ENCODE measurements around the gene SLC52A1. TPM values are rescaled to one million over a fixed set of nuclear protein-coding genes. Genes with fewer than 3 reads are reported as not detected.

The SLC52A1 gene
- total and polyA plus RNA-seq, 2 experiments from 2014 or later: 0.22 TPM; not detected in 1

DNA sequence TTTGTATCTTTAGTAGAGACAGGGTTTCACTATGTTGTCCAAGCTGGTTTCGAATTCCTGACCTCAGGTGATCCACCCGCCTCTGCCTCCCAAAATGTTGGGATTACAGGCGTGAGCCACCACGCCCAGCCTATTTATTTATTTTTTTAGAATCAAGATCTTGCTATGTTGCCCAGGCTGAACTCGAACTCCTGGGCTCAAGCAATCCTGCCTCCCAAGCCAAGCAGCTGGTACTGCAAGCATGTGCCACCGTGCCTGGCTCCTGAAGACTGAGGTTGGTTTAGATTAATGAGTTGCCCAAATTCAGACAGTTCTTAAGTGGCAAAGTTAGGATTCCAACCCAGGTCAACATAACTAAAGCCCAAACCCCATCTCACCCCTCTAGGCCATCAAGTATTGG, 7.9 kb downstream of the SLC52A1 start:
- 72 to 79% methylated on average over 5 to 6 of the region's 6 CpGs for WGBS, 2 experiments (ENCODE audit: low coverage in 1 of 2, low lambda C conversion rate in 2 of 2, missing lambda C conversion rate in 2 of 2)
- Histone ChIP-seq H3K27me3 (replicated peaks; ENCODE audit: insufficient read depth) (no peaks in the 10 kb centered on the region), H3K79me2 (ENCODE audit: insufficient read depth) (no peaks in the 10 kb centered on the region), H2AFZ (no peak overlapping the region), H3K4me2 (ENCODE audit: unreplicated experiment) (no peak overlapping the region), H3K9me2 (ENCODE audit: insufficient read depth) (no peaks in the 10 kb centered on the region), H3F3A (ENCODE audit: insufficient read depth) (peaks cover 31% of the 10 kb centered on the region), H4K20me1 (ENCODE audit: insufficient read depth) (no peaks in the 10 kb centered on the region), H3K36me3 (ENCODE audit: low read depth) (peaks cover 12% of the 10 kb centered on the region; the same call in 1 of the 2 replicates), H3K4me3 (no peak overlapping the region), H3K9ac (no peak overlapping the region), H3K4me1 (ENCODE audit: insufficient read depth) (peaks cover 7% of the 10 kb centered on the region; the same call in 1 of the 2 replicates), H3K9me3 (ENCODE audit: low read depth) (no peaks in the 10 kb centered on the region), H3K27ac (no peak overlapping the region)
- no peak for DNase-seq
- no peak for TF ChIP-seq EZH2 (IDR thresholded peaks at IDR 0.05; ENCODE audit: insufficient read depth, poor library complexity, severe bottlenecking)
- TF ChIP-seq EZH2phosphoT487 (IDR thresholded peaks at IDR 0.05; ENCODE audit: insufficient read depth, low read depth): no peak
- in situ Hi-C loops (cut with MboI): no loop called here

DNA sequence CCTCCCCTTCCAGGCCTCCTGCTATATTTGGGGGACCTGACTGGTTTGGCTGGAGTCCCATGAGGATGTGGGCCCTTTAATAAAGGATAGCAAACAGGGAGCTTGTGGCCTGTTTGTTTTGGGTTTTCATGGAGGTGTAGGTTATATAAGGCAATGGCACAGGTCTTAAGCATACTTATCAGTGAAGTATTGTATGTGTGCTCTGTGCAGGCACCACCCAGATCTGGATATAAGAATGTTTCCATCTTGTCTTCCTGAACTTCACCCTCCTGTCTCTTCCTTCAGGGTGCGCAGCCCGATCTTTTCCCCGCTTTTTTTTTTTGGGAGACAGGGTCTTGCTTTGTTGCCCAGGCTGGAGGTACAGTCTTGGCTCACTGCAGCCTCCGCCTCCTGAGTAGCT, 10.6 kb downstream of the SLC52A1 start:
- Histone ChIP-seq H3K9me3 (ENCODE audit: low read depth) (no peaks in the 10 kb centered on the region), H3K79me2 (ENCODE audit: insufficient read depth) (no peaks in the 10 kb centered on the region), H3K9ac (no peak overlapping the region), H3K27ac (no peak overlapping the region), H3K4me2 (ENCODE audit: unreplicated experiment) (no peak overlapping the region), H4K20me1 (ENCODE audit: insufficient read depth) (no peaks in the 10 kb centered on the region), H3K27me3 (replicated peaks; ENCODE audit: insufficient read depth) (no peaks in the 10 kb centered on the region), H3K4me1 (ENCODE audit: insufficient read depth) (peaks cover 7% of the 10 kb centered on the region; the same call in 1 of the 2 replicates), H2AFZ (no peak overlapping the region), H3F3A (ENCODE audit: insufficient read depth) (peaks cover 25% of the 10 kb centered on the region), H3K9me2 (ENCODE audit: insufficient read depth) (no peaks in the 10 kb centered on the region), H3K36me3 (ENCODE audit: low read depth) (peaks cover 19% of the 10 kb centered on the region; the same call in 1 of the 2 replicates), H3K4me3 (no peak overlapping the region)
- no peak for DNase-seq
- 94 to 96% methylated on average over 4 of the region's 4 CpGs for WGBS, 2 experiments (ENCODE audit: low coverage in 1 of 2, low lambda C conversion rate in 2 of 2, missing lambda C conversion rate in 2 of 2)
- in situ Hi-C loops (cut with MboI): no loop called here
- TF ChIP-seq EZH2 (IDR thresholded peaks at IDR 0.05; ENCODE audit: insufficient read depth, poor library complexity, severe bottlenecking): no peak
- no peak for TF ChIP-seq EZH2phosphoT487 (IDR thresholded peaks at IDR 0.05; ENCODE audit: insufficient read depth, low read depth)

DNA sequence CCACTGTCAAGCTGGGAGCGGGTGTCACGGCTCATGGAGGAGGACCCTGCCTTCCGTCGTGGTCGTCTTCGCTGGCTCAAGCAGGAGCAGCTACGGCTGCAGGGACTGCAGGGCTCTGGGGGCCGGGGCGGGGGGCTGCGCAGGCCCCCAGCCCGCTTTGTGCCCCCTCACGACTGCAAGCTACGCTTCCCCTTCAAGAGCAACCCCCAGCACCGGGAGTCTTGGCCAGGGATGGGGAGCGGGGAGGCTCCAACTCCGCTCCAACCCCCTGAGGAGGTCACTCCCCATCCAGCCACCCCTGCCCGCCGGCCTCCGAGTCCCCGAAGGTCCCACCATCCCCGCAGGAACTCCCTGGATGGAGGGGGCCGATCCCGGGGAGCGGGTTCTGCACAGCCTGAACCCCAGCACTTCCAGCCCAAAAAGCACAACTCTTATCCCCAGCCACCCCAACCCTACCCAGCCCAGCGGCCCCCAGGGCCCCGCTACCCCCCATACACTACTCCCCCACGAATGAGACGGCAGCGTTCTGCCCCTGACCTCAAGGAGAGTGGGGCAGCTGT, 11.6 kb downstream of the SLC52A1 start:
- TF ChIP-seq EZH2 (IDR thresholded peaks at IDR 0.05; ENCODE audit: insufficient read depth, poor library complexity, severe bottlenecking): no peak
- TF ChIP-seq EZH2phosphoT487 (IDR thresholded peaks at IDR 0.05; ENCODE audit: insufficient read depth, low read depth): no peak
- in situ Hi-C loops (cut with MboI): no loop called here
- peaks cover 19% of the 10 kb centered on the region; the same call in 1 of the 2 replicates for H3K36me3 ChIP-seq (ENCODE audit: low read depth)
- no peaks in the 10 kb centered on the region for H3K9me2 ChIP-seq (ENCODE audit: insufficient read depth)
- no peaks in the 10 kb centered on the region for H3K79me2 ChIP-seq (ENCODE audit: insufficient read depth)
- DNase-seq: no peak
- no peaks in the 10 kb centered on the region for H3K9me3 ChIP-seq (ENCODE audit: low read depth)
- no peak overlapping the region for H3K27ac ChIP-seq
- H3K4me3 ChIP-seq: no peak overlapping the region
- no peak overlapping the region for H2AFZ ChIP-seq
- H4K20me1 ChIP-seq (ENCODE audit: insufficient read depth): no peaks in the 10 kb centered on the region
- no peaks in the 10 kb centered on the region for H3K27me3 ChIP-seq (replicated peaks; ENCODE audit: insufficient read depth)
- H3F3A ChIP-seq (ENCODE audit: insufficient read depth): peaks cover 25% of the 10 kb centered on the region
- H3K9ac ChIP-seq: no peak overlapping the region
- no peak overlapping the region for H3K4me2 ChIP-seq (ENCODE audit: unreplicated experiment)
- 91 to 95% methylated on average over 13 to 27 of the region's 29 CpGs for WGBS, 2 experiments (ENCODE audit: low coverage in 1 of 2, low lambda C conversion rate in 2 of 2, missing lambda C conversion rate in 2 of 2)
- H3K4me1 ChIP-seq (ENCODE audit: insufficient read depth): peaks cover 7% of the 10 kb centered on the region; the same call in 1 of the 2 replicates

DNA sequence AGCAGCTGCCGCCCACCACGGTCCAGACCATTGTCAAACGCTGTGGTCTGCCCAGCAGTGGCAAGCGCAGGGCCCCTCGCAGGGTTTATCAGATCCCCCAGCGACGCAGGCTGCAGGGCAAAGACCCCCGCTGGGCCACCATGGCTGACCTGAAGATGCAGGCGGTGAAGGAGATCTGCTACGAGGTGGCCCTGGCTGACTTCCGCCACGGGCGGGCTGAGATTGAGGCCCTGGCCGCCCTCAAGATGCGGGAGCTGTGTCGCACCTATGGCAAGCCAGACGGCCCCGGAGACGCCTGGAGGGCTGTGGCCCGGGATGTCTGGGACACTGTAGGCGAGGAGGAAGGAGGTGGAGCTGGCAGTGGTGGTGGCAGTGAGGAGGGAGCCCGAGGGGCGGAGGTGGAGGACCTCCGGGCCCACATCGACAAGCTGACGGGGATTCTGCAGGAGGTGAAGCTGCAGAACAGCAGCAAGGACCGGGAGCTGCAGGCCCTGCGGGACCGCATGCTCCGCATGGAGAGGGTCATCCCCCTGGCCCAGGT, 13.0 kb downstream of the SLC52A1 start:
- H4K20me1 ChIP-seq (ENCODE audit: insufficient read depth): no peaks in the 10 kb centered on the region
- peaks cover 7% of the 10 kb centered on the region; the same call in 1 of the 2 replicates for H3K4me1 ChIP-seq (ENCODE audit: insufficient read depth)
- H3K4me3 ChIP-seq: no peak overlapping the region
- H3K27ac ChIP-seq: no peak overlapping the region
- no peak for DNase-seq
- peaks cover 21% of the 10 kb centered on the region for H3F3A ChIP-seq (ENCODE audit: insufficient read depth)
- H2AFZ ChIP-seq: no peak overlapping the region
- H3K4me2 ChIP-seq (ENCODE audit: unreplicated experiment): no peak overlapping the region
- H3K9me3 ChIP-seq (ENCODE audit: low read depth): no peaks in the 10 kb centered on the region
- in situ Hi-C loops (cut with MboI): no loop called here
- H3K27me3 ChIP-seq (replicated peaks; ENCODE audit: insufficient read depth): no peaks in the 10 kb centered on the region
- H3K9ac ChIP-seq: no peak overlapping the region
- H3K36me3 ChIP-seq (ENCODE audit: low read depth): peaks cover 19% of the 10 kb centered on the region; the same call in 1 of the 2 replicates
- TF ChIP-seq EZH2phosphoT487 (IDR thresholded peaks at IDR 0.05; ENCODE audit: insufficient read depth, low read depth) (no peak), EZH2 (IDR thresholded peaks at IDR 0.05; ENCODE audit: insufficient read depth, poor library complexity, severe bottlenecking) (no peak)
- 87 to 91% methylated on average over 28 to 30 of the region's 30 CpGs for WGBS, 2 experiments (ENCODE audit: low coverage in 1 of 2, low lambda C conversion rate in 2 of 2, missing lambda C conversion rate in 2 of 2)
- H3K79me2 ChIP-seq (ENCODE audit: insufficient read depth): no peaks in the 10 kb centered on the region
- H3K9me2 ChIP-seq (ENCODE audit: insufficient read depth): no peaks in the 10 kb centered on the region
